Fibroblast of lung (primary cell): ENCODE data around the gene SDCCAG8. TPM values are rescaled to one million over a fixed set of nuclear protein-coding genes. Genes with fewer than 3 reads are reported as not detected.

Experiments
- DNase-seq, 2 donors: peaks; one replicate each; pipeline versions ENCODE4 v3.0.0 to v3.0.0-alpha.2; 2010; ENCODE audit warnings: low read depth in 2 of 2
- H2AFZ ChIP-seq: 2 replicates; pipeline ENCODE4 v1.5.1; 2012; ENCODE audit warnings: low read length, control low read depth, inconsistent platforms
- H3K27ac ChIP-seq: 2 replicates; pipeline ENCODE4 v1.5.1; 2011; ENCODE audit warnings: low read length, control low read depth; ENCODE audit not compliant: insufficient read depth
- H3K27me3 ChIP-seq: 2 replicates; pipeline ENCODE4 v1.5.1; 2011; ENCODE audit warnings: mild to moderate bottlenecking, low read length; ENCODE audit not compliant: control insufficient read depth, insufficient read depth
- H3K36me3 ChIP-seq: 2 replicates; pipeline ENCODE4 v1.5.1; 2011; ENCODE audit warnings: low read length; ENCODE audit not compliant: control insufficient read depth, insufficient read depth
- H3K4me1 ChIP-seq: 2 replicates; pipeline ENCODE4 v1.5.1; 2011; ENCODE audit warnings: low read length; ENCODE audit not compliant: control insufficient read depth, insufficient read depth; ENCODE audit errors: extremely low read depth
- H3K4me2 ChIP-seq: 2 replicates; pipeline ENCODE4 v1.5.1; 2011; ENCODE audit warnings: low read length, control low read depth; ENCODE audit not compliant: insufficient read depth; ENCODE audit errors: extremely low read depth
- H3K4me3 ChIP-seq, 4 experiments: fragments of 200-600 bp in 1 of 4; sonication (generic) in 1 of 4; replicated peaks in 1 of 4; 2 replicates each; pipeline ENCODE4 v1.5.1; 2011 to 2016; ENCODE audit warnings: low read length in 4 of 4, low read depth in 3 of 4, mild to moderate bottlenecking in 3 of 4, control low read depth in 2 of 4, inconsistent platforms in 1 of 4, mixed read lengths in 1 of 4; ENCODE audit not compliant: insufficient read depth in 1 of 4; ENCODE audit errors: control extremely low read depth in 1 of 4
- H3K79me2 ChIP-seq: 2 replicates; pipeline ENCODE4 v1.5.1; 2012; ENCODE audit warnings: mild to moderate bottlenecking, low read length, inconsistent platforms; ENCODE audit not compliant: control insufficient read depth, insufficient read depth
- H3K9ac ChIP-seq: 2 replicates; pipeline ENCODE4 v1.5.1; 2011; ENCODE audit warnings: mild to moderate bottlenecking, low read length, control low read depth; ENCODE audit not compliant: insufficient read depth
- H3K9me3 ChIP-seq: 2 replicates; pipeline ENCODE4 v1.5.1; 2012; ENCODE audit warnings: low read depth, low read length; ENCODE audit not compliant: control insufficient read depth, insufficient read depth
- H4K20me1 ChIP-seq: 2 replicates; pipeline ENCODE4 v1.5.1; 2011; ENCODE audit warnings: low read length; ENCODE audit not compliant: control insufficient read depth, insufficient read depth; ENCODE audit errors: extremely low read depth
- CTCF ChIP-seq, 2 donors: IDR thresholded peaks in 1 of 2; conservative IDR thresholded peaks in 1 of 2; 1 replicate in 1 of 2; 2 replicates in 1 of 2; pipeline ENCODE4 v1.5.1; 2011 to 2012; ENCODE audit warnings: low read length in 2 of 2, control low read depth in 1 of 2, inconsistent platforms in 1 of 2, low read depth in 1 of 2, mild to moderate bottlenecking in 1 of 2
- EZH2 ChIP-seq: IDR thresholded peaks from 2 replicates; pipeline ENCODE4 v1.5.1; 2012; ENCODE audit warnings: low read length, control low read depth, mild to moderate bottlenecking; ENCODE audit errors: missing control alignments
- polyA plus RNA-seq, 2 donors: library from polyadenylated mRNA; depleted of rRNA in 1 of 2; stranded (reverse) in 1 of 2; unstranded in 1 of 2; fragments of >200 nt; gene quantifications; 2 replicates each; pipeline ENCODE4 v1.2.1, GENCODE V29; 2011 to 2012; ENCODE audit warnings: missing spikeins in 1 of 2
- total RNA-seq: library from RNA; depleted of rRNA; stranded (reverse); fragments of >200 nt; gene quantifications from 2 replicates; pipeline ENCODE4 v1.2.1, GENCODE V29; 2014

SDCCAG8 gene
- total and polyA plus RNA-seq, 2 donors (not counting 1 experiment from before 2014, with no cell fraction given) = 34.8 to 53.2 TPM

- Histone ChIP-seq H2AFZ (no peak overlapping the region), H3K4me1 (no peaks in the 10 kb centered on the region), H3K27ac (no peak overlapping the region), H3K4me3 (no peak overlapping the region), H3K79me2 (no peaks in the 10 kb centered on the region), H3K36me3 (no peaks in the 10 kb centered on the region), H3K9me3 (no peaks in the 10 kb centered on the region), H4K20me1 (no peaks in the 10 kb centered on the region), H3K4me2 (no peak overlapping the region), H3K27me3 (no peaks in the 10 kb centered on the region), H3K9ac (no peak overlapping the region)
- no peak for DNase-seq
- no peak for TF ChIP-seq CTCF (conservative IDR thresholded peaks at IDR 0.05 in 1 of 2, IDR thresholded peaks at IDR 0.05 in 1 of 2; ENCODE audit: low read depth in 1 of 2, low read length in 2 of 2)
- no peak for TF ChIP-seq EZH2
Observed at GRCh38 chr1:243397613-243398321, 141.9 kb downstream of the SDCCAG8 start.

GRCh38 chr1:243399561-243400155 is 143.8 kb downstream of the SDCCAG8 start:
- no peaks in the 10 kb centered on the region for H3K27me3 ChIP-seq
- H2AFZ ChIP-seq = no peak overlapping the region
- no peaks in the 10 kb centered on the region for H3K4me1 ChIP-seq
- no peaks in the 10 kb centered on the region for H4K20me1 ChIP-seq
- no peaks in the 10 kb centered on the region for H3K79me2 ChIP-seq
- TF ChIP-seq EZH2 = no peak
- no peak for TF ChIP-seq CTCF (conservative IDR thresholded peaks at IDR 0.05 in 1 of 2, IDR thresholded peaks at IDR 0.05 in 1 of 2; ENCODE audit: low read depth in 1 of 2, low read length in 2 of 2)
- DNase-seq = no peak
- no peak overlapping the region for H3K4me3 ChIP-seq
- H3K36me3 ChIP-seq = no peaks in the 10 kb centered on the region
- H3K4me2 ChIP-seq = no peak overlapping the region
- H3K9me3 ChIP-seq = no peaks in the 10 kb centered on the region
- no peak overlapping the region for H3K27ac ChIP-seq
- no peak overlapping the region for H3K9ac ChIP-seq

- Histone ChIP-seq H3K36me3 (no peaks in the 10 kb centered on the region), H3K27me3 (no peaks in the 10 kb centered on the region), H2AFZ (no peak overlapping the region), H3K4me2 (no peak overlapping the region), H4K20me1 (no peaks in the 10 kb centered on the region), H3K4me1 (peaks cover 4% of the 10 kb centered on the region), H3K27ac (no peak overlapping the region), H3K9ac (no peak overlapping the region), H3K4me3 (no peak overlapping the region), H3K79me2 (no peaks in the 10 kb centered on the region), H3K9me3 (no peaks in the 10 kb centered on the region)
- TF ChIP-seq CTCF (conservative IDR thresholded peaks at IDR 0.05 in 1 of 2, IDR thresholded peaks at IDR 0.05 in 1 of 2; ENCODE audit: low read depth in 1 of 2, low read length in 2 of 2) (no peak), EZH2 (no peak)
- DNase-seq = no peak
Observed at GRCh38 chr1:243402868-243403267, 147.0 kb downstream of the SDCCAG8 start.
